Activated naive CD4-positive, alpha-beta T cell treated with anti-CD3 and anti-CD28 coated beads, Interleukin-2, amount 50 U/mL, for 24 hours (primary cell): ENCODE results near the gene MAFB.

Experiments
- H3K27ac Mint-ChIP-seq: one replicate; pipeline ENCODE4 v1.8.0; 2021; ENCODE audit warnings: mild to moderate bottlenecking, mixed read lengths
- H3K27me3 Mint-ChIP-seq: one replicate; pipeline ENCODE4 v1.8.0; 2021; ENCODE audit warnings: mixed read lengths
- H3K36me3 Mint-ChIP-seq: one replicate; pipeline ENCODE4 v1.8.0; 2021; ENCODE audit warnings: mixed read lengths
- H3K4me1 Mint-ChIP-seq: one replicate; pipeline ENCODE4 v1.8.0; 2021; ENCODE audit warnings: mixed read lengths
- H3K4me3 Mint-ChIP-seq: one replicate; pipeline ENCODE4 v1.8.0; 2021; ENCODE audit warnings: mild to moderate bottlenecking, mixed read lengths
- H3K9me3 Mint-ChIP-seq: one replicate; pipeline ENCODE4 v1.8.0; 2021; ENCODE audit warnings: mixed read lengths

The MAFB gene

DNA sequence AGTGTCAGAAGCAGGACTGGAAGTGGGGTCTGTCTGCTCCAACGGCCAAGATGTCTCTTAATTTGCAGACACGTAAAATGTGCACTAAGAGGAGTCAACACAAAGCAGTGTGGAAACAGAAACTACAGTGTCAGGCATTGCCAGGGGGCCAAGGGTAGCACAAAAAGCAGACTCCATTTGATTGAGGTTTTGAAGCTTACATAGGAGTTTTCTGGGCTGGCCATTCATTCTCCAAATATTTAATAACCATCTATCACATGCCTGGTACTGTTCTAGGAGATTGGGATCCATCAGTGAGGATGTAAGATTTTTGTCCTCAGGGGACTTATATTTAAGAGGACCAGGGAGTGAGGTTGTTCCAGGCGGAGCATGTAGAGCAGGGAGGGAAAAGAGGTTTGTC, 29.5 kb downstream of the MAFB start:
- no peaks in the 10 kb centered on the region for H3K4me1 Mint-ChIP-seq
- peaks cover 1% of the 10 kb centered on the region for H3K27me3 Mint-ChIP-seq
- no peaks in the 10 kb centered on the region for H3K36me3 Mint-ChIP-seq
- no peaks in the 10 kb centered on the region for H3K9me3 Mint-ChIP-seq
- H3K27ac Mint-ChIP-seq: no peak overlapping the region
- no peak overlapping the region for H3K4me3 Mint-ChIP-seq

DNA sequence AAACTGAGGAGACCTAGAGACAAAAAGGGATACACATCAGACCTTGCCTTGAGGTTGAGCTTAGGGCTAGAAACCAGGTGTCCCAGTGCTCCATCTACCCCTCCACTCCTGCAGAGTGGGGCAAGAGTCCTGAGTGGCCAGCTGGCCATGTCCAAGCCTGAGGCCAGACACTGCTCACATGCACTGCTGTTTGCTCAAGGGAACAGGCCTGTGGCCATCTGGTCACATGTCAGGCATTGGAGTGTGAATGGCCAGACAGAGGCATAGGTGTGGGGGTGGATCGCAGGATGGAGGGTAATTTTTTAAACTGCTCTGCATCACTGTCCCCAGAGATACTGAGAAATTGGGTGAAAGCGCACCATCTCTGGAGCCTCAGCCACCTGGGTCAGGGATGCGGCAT, 30.5 kb downstream of the MAFB start:
- Mint-ChIP-seq H3K27me3 (peaks cover 1% of the 10 kb centered on the region), H3K36me3 (no peaks in the 10 kb centered on the region), H3K4me3 (no peak overlapping the region), H3K4me1 (no peaks in the 10 kb centered on the region), H3K9me3 (no peaks in the 10 kb centered on the region), H3K27ac (no peak overlapping the region)

DNA sequence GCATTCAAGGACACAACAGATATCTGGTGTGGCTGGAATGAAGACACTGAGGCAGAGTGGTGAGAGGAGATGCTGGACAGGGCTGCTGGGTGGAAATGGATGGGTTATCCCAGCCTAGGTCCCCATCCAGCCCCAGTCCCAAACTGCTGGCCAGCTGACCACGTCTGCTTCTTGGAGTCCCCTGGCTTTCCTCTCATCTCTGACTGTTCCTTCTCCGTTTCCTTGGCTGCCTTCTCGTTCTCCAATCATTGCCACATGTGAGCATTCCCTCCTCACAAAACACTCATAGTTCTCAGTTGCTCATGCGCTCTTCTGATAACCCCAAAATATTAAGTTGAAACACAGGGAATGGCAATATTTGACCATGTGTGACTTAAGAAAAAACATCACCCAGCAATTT, 31.5 kb downstream of the MAFB start:
- no peaks in the 10 kb centered on the region for H3K9me3 Mint-ChIP-seq
- H3K4me1 Mint-ChIP-seq: no peaks in the 10 kb centered on the region
- H3K27ac Mint-ChIP-seq: no peak overlapping the region
- H3K36me3 Mint-ChIP-seq: no peaks in the 10 kb centered on the region
- no peak overlapping the region for H3K4me3 Mint-ChIP-seq
- H3K27me3 Mint-ChIP-seq: no peaks in the 10 kb centered on the region

DNA sequence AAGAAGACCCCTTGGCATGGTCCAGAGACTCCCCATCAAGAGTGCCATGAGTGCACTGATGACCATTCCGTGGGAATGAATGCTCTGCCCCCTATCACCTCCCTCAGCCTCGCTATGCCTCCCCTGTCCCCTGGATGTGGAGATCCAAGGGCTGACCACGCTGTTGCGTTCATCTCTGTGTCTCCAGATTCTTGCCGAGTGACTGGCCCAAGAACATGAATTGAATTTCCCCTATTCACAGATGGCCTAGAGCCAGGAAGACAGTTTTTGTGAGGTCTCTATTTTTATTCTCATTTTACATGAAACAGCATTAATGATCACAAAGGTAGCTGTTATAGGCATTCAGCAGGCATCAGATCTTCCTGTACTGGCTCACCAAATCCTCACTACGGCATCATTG, 33.6 kb downstream of the MAFB start:
- Mint-ChIP-seq H3K27ac (no peak overlapping the region), H3K4me3 (no peak overlapping the region), H3K36me3 (no peaks in the 10 kb centered on the region), H3K4me1 (no peaks in the 10 kb centered on the region), H3K9me3 (no peaks in the 10 kb centered on the region), H3K27me3 (no peaks in the 10 kb centered on the region)

DNA sequence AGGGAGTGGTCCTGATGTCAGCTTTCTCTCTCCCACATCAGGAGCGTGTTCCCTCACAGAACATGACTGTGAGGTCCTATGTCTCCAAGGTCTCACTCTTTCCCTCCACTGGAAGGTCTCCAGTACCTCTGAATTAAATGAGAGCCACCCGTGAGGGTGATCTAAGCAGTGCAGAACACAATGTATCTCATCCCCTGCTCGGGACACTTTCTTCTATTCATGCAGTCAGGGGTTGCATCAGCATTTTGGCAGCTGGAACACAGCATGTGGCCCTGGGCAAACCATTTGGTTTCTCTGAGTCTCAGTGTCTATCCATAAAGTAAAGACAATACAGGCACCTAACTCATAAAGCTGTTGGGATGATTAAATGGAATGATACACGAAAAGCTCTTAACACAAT, 34.2 kb downstream of the MAFB start:
- Mint-ChIP-seq H3K4me3 (no peak overlapping the region), H3K4me1 (no peaks in the 10 kb centered on the region), H3K9me3 (no peaks in the 10 kb centered on the region), H3K27me3 (no peaks in the 10 kb centered on the region), H3K36me3 (no peaks in the 10 kb centered on the region), H3K27ac (no peak overlapping the region)

DNA sequence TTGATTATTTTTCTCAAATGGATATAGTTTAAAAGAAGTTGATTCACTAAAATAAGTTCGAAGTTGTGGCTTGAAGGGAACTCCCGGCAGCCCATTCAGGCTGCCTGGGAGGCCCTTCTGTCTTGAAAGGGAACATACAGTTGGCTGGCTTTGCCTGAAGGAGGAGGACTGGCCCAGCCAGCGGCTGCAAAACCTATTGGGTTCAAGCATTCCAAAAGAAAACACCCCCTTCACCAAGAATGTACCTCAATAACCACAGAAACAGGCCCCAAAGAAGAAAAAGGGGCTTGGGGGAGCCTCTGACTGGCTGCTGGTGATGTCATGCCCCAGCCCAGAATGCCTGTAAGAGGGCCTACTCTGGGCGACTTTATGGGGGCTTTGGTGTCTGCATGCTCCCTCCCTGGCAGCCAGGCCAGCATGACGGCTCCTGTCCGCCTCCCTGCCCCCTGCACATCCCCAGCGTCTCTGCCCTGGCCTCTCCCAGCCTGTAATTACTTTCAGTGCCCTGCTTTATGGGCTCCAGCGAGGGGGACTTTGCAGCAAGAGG, 36.5 kb downstream of the MAFB start:
- Mint-ChIP-seq H3K27me3 (peaks cover 3% of the 10 kb centered on the region), H3K4me1 (no peaks in the 10 kb centered on the region), H3K27ac (no peak overlapping the region), H3K9me3 (no peaks in the 10 kb centered on the region), H3K4me3 (no peak overlapping the region), H3K36me3 (no peaks in the 10 kb centered on the region)

DNA sequence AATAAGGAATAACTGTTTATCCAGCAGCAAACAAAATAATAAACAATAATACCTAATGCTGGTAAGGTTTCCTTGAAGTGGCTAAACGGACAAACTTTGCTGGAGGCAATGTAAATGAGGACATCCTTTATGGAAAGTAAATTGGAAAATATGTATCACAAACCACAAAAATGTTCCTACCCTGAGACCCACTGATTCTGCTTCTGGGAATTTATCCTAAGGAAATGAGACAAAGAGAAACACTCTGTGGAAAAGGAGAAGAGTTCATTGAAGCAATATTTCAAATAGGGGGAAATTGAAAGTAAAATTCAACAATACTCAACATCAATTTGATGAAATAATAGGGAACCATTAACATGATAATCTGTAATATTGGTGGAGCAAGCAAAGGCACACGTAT, 37.9 kb downstream of the MAFB start:
- Mint-ChIP-seq H3K27ac (no peak overlapping the region), H3K9me3 (no peaks in the 10 kb centered on the region), H3K36me3 (no peaks in the 10 kb centered on the region), H3K4me3 (no peak overlapping the region), H3K27me3 (peaks cover 4% of the 10 kb centered on the region), H3K4me1 (no peaks in the 10 kb centered on the region)

DNA sequence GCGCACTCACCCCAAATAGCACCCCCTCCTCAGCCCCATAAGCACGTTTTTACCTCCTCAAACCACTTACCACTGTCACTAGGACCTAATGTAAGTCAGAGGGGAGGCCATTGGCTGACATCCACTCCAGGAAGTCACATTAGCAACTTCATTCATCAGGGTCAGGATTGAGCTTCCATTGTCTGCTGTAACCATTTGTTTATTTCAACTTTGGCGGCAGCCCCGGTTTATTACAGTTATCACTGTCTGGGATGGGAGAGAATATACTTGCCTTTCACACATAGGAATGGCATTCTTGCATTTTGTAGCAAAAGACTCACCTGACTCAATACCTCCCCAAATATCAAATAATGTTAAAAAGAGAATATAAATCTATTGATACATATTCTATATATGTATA, 38.3 kb downstream of the MAFB start:
- H3K4me1 Mint-ChIP-seq: no peaks in the 10 kb centered on the region
- no peaks in the 10 kb centered on the region for H3K9me3 Mint-ChIP-seq
- peaks cover 4% of the 10 kb centered on the region for H3K27me3 Mint-ChIP-seq
- H3K36me3 Mint-ChIP-seq: no peaks in the 10 kb centered on the region
- H3K27ac Mint-ChIP-seq: no peak overlapping the region
- no peak overlapping the region for H3K4me3 Mint-ChIP-seq

DNA sequence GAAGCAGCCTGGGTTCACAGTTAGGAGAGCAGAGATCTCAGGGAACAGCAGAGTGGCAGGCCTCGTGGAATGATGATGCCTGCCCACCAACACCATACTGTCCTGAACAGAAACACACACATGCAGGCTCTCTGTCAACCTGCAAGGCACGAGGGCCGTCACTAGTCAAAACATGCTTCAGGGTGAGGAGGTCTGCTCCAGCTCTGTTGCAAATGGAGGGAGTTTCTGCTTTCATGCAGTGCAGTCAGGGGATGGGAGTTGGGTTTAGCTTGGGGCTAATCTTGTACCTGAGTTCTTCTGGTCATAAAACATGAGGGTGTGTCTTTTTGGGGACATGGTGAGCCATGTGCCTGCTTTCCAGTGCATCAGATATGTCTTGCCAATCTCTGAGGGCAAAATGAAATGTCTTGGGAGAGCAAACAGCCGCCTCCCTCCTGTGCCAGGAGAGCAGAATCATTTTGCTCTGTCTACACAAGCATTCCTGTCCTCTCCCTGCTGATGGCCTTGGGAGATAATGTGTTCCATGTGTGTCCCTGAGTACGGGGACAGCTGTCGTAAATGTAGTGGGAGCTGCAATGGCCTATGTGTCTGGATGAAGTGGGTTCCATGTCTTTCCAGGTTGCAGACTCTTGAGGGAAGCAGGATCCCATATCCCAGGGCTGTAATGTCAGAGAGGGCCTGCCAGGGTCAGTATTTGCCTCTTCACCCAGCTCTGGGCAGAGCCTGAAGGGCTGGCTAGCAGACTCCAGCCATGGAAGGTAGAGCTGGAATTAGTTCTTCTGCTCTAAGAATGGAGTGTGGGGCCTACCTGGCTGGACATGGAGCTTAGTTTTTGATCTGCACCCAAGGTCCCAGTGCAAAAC, 40.6 kb downstream of the MAFB start:
- Mint-ChIP-seq H3K27ac (no peak overlapping the region), H3K27me3 (peaks cover 4% of the 10 kb centered on the region), H3K4me1 (no peaks in the 10 kb centered on the region), H3K36me3 (no peaks in the 10 kb centered on the region), H3K4me3 (no peak overlapping the region), H3K9me3 (no peaks in the 10 kb centered on the region)

DNA sequence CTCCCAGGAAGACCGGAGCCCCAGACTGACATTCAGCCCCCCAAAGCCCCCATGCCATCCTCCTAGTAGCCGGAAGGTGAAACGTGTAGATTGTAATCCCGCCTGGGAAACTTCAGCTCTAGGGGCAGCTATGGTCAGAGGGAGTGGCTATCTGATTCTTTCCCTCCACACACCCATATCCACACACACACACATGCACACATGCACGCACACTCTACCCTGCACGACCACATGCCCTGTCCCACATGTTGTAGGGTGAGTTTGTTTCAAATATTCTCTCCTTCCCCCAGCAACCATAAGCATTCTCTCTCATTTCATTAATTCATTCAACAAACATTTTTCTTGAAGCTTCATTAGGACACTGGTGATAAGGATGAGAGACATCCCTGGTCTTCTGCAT, 42.2 kb downstream of the MAFB start:
- no peak overlapping the region for H3K27ac Mint-ChIP-seq
- no peak overlapping the region for H3K4me3 Mint-ChIP-seq
- no peaks in the 10 kb centered on the region for H3K36me3 Mint-ChIP-seq

DNA sequence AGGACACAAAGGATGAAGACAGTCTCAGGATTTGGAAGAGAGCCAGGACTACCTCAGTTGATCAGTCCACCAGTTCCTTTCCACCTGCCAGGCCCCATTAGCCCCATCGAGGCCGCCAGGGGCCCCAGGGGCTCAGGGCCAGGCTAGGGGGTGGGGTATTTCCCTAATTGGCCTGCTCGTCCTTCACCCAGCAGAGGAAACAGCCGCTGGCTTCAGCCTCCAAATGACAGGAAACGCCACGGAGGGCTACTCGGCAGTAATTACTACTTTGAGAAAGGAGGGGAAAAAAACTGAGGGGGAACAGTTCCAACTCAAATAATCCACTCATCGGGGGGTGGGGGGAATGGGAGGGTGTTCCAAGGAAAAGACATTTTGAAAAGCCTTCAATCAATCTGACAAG, 42.7 kb downstream of the MAFB start:
- Mint-ChIP-seq H3K27ac (no peak overlapping the region), H3K9me3 (no peaks in the 10 kb centered on the region), H3K36me3 (no peaks in the 10 kb centered on the region), H3K4me3 (no peak overlapping the region), H3K4me1 (no peaks in the 10 kb centered on the region), H3K27me3 (peaks cover 4% of the 10 kb centered on the region)

More for the DNA sequence above, 42.2 kb downstream of the MAFB start:
- Mint-ChIP-seq H3K4me1 (no peaks in the 10 kb centered on the region), H3K27me3 (peaks cover 4% of the 10 kb centered on the region), H3K9me3 (no peaks in the 10 kb centered on the region)

DNA sequence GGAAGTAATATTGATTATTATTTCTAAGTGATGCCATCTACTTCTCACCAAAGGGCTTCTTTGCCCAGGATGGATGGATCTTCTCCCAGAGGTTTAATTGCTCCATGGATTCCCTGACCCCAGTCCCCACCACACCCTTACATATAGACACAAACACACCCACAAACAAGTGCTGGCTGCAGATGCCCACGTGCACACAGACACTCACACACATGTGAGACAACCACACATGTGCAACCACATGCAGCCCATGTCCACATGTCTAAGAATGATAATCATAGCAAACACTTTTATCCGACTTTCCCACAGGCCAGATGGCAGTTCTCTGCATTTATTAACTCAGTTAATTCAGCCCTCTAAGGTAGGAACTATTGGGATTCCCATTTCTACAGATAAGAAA, 44.2 kb downstream of the MAFB start:
- Mint-ChIP-seq H3K9me3 (no peaks in the 10 kb centered on the region), H3K27ac (no peak overlapping the region), H3K27me3 (peaks cover 4% of the 10 kb centered on the region), H3K36me3 (no peaks in the 10 kb centered on the region), H3K4me1 (no peaks in the 10 kb centered on the region), H3K4me3 (no peak overlapping the region)

DNA sequence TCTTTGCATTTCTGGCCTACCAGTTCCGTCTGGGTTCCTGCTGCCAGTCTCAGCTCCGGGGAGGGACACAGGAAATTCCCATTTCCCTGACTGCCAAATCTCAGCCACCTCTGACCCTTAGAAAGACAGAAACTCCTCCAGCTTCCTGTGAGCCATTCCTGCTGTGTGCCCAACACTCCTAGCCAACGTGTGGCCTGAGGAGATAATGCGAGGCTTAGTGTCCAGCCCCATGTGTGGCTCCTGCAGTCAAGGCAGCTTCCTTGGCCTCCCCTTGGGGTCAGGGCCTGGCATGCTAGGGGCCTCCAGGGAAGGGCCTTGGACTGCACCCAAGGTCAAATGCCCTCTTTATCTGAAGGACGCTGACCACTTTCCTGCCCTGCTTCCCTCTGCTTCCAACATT, 45.1 kb downstream of the MAFB start:
- Mint-ChIP-seq H3K27me3 (peaks cover 4% of the 10 kb centered on the region), H3K9me3 (no peaks in the 10 kb centered on the region), H3K27ac (no peak overlapping the region), H3K36me3 (no peaks in the 10 kb centered on the region), H3K4me3 (no peak overlapping the region), H3K4me1 (no peaks in the 10 kb centered on the region)

DNA sequence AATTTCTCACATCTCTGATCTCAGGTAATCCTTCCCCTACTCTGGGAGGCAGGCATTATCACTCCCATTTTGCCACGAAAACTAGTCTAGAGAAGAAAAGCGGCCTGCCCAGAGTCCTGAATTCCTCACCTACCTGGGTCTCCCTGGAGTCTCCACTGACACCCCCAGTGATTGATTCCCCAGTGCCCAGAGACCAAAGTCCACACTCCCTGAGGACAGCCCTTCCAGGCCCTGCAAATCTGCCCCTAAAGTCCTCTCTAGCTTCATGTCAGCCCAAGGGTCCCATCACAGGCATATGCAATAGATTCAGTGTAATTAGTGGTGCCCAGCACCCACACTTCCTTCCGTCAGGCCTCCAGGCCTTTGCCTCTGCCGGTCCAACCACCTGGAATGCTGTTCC, 47.2 kb downstream of the MAFB start:
- Mint-ChIP-seq H3K27me3 (no peaks in the 10 kb centered on the region), H3K36me3 (no peaks in the 10 kb centered on the region), H3K27ac (no peak overlapping the region), H3K9me3 (no peaks in the 10 kb centered on the region), H3K4me1 (no peaks in the 10 kb centered on the region), H3K4me3 (no peak overlapping the region)

DNA sequence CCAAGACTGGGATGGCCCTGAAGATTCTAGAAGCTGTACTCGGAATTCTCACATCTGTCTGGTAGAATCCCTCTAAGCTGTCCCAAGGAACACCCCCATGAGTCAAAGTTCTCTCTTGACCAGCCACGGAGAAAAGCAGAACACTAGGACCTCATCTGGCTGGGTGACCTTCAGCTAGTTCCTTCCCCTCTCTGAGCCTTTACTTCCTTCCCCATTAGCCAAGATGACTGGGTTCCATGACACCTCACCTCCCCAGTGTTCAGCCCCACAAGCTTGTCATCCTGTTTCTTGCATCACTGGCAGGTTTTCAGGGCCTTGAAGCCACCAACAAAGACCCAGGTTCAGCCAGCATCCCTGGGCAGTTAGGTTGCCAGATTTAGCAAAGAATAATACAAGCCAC, 47.8 kb downstream of the MAFB start:
- no peaks in the 10 kb centered on the region for H3K27me3 Mint-ChIP-seq
- no peak overlapping the region for H3K27ac Mint-ChIP-seq
- H3K36me3 Mint-ChIP-seq: no peaks in the 10 kb centered on the region
- no peak overlapping the region for H3K4me3 Mint-ChIP-seq
- H3K4me1 Mint-ChIP-seq: no peaks in the 10 kb centered on the region
- H3K9me3 Mint-ChIP-seq: no peaks in the 10 kb centered on the region

DNA sequence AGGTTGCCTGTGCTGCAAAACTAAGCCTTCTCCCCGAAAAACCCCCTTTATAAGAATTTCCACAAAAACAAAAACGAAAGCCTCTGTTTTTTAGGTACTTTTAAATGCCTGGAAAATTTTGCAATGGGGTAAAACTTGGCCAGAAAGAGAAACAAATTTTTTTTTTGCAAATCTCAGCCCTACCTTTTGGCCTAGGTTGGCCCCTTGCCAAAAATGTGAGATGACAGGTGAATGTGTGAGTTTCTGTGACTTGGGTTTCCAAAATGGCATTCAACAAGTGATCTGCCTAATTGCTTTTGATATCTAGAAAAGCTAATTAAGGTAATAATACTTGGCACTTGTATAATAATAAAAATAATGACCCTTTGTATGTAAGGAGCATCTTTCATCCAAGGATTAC, 48.4 kb downstream of the MAFB start:
- Mint-ChIP-seq H3K9me3 (no peaks in the 10 kb centered on the region), H3K27ac (no peak overlapping the region), H3K4me1 (no peaks in the 10 kb centered on the region), H3K27me3 (no peaks in the 10 kb centered on the region), H3K36me3 (no peaks in the 10 kb centered on the region), H3K4me3 (no peak overlapping the region)
